Skeletal muscle cell (primary cell): Measurements from ENCODE around the gene DOCK2.

Experiments
- DNase-seq: peaks from one replicate; pipeline ENCODE4 v3.0.0-alpha.2; 2010; ENCODE audit warnings: low read depth
- H3K4me3 ChIP-seq: 2 replicates; pipeline ENCODE4 v1.5.1; 2011; ENCODE audit warnings: low read depth, mild to moderate bottlenecking, control low read depth, low read length, moderate library complexity

The DOCK2 gene

DNA sequence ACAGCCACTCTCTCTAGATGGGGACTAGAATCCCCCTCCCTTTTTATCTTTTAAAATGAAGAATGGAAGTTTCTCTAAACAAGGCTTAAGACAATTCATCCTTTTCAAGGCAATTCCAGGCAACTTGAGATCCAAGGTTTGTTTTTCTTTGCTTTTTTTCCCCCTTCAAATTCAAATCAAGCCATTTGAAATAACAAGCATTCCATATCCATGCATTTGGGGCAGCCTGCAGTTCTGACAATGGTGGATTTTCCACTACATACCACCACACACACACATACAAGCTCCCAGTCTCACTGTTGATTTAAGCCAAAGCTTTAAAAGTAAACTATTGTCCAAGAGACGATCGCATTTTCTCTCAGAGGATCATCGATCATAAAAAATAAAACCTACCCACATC, 342.8 kb downstream of the DOCK2 start:
- peak overlapping the region; percentile 61 for H3K4me3 ChIP-seq

DNA sequence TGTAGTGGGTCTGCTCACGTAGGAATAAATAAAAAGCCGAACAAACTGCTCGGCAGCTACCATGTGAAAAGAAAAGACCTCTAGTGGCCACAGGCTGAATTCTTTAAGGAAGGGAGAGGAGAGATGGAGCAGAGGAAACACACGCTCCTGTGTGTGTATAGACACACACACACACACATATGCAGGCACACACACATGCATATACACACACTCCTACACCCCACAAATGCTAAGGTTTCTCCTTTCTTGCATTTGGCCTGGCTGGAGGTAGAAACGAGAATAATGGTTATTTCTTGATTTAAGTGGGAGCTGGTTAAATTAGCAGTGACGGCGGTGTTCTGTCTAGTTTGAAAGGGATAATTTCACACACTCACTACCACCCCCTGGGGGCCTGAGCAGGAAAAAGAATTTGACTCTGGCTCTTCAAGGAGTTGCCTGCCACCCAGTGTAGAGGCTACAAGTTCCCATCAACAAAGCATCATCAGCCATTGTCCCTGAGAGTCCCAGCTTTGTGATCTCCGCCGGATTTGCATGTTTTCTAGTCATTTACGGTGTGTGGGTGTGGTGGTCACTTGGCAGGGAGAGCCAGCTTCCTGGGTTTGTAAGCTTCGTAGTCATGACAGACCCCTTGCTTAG, 343.5 kb downstream of the DOCK2 start, which contains the start of gene INSYN2B:
TSS of gene INSYN2B (minus strand) at position 78 of the 636 bp plus-strand sequence. CDS start 96,597 bp downstream, outside the sequence.
- DNase-seq: peak; percentile 56
- H3K4me3 ChIP-seq: peak within 1 kb of the TSS; percentile 61

More for the DNA sequence above, 342.8 kb downstream of the DOCK2 start:
- DNase-seq: no peak

DNA sequence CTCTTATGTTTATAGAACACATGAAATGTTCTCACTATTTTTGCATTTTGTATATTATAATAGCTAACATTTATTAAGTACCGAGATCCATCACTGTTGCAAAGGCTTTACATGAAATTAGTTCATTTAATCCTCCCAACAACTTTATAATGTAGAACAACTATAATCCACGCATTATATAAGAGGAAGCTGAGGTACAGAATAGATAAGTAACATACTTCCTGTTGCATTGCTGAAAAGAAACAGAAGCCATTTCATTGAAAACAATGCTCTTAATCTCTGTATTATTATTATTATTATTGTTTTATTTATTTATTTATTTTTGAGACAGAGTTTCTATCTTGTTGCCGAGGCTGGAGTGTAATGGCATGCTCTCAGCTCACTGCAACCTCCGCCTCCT, 351.1 kb downstream of the DOCK2 start:
- no peak for DNase-seq

DNA sequence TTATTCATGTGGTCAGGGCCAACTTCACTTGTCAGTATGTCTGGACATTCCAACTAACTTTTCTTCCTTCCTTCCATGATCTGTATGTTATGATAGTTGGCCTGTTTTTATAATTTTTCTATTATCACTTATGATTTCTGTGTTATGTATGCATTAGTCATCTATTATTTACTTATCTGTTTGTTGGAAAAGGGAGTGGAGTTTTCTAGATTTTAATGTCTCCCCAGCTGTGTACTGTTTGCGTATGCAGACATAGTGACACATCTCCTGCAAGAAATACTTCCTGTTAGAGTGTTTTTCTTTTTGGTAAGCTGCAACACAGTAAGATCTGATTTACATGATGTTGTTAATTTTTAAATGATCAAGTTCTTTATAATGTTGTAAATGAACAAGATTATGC, 351.9 kb downstream of the DOCK2 start:
- no peak overlapping the region for H3K4me3 ChIP-seq
- DNase-seq: no peak

More for the DNA sequence above, 351.1 kb downstream of the DOCK2 start:
- H3K4me3 ChIP-seq: no peak overlapping the region

DNA sequence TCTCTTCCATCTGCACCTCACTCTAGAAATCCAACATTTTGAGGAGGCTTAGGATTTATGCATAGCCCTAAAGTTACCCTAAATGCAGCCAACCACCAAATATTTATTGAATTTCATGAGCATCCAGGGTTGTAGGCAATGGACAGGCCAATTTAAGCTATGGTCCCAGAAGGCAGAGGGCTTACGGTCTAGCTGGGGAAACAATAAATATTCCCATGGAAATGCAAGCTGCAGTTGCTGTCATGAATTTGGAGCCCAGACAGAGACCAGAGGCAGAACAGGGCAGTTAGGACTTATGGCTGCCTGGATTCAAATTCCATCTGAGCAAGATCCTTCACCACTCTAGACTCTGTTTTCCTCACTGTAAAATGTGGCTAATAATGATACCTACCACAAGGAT, 352.3 kb downstream of the DOCK2 start:
- DNase-seq: no peak
- H3K4me3 ChIP-seq: no peak overlapping the region

DNA sequence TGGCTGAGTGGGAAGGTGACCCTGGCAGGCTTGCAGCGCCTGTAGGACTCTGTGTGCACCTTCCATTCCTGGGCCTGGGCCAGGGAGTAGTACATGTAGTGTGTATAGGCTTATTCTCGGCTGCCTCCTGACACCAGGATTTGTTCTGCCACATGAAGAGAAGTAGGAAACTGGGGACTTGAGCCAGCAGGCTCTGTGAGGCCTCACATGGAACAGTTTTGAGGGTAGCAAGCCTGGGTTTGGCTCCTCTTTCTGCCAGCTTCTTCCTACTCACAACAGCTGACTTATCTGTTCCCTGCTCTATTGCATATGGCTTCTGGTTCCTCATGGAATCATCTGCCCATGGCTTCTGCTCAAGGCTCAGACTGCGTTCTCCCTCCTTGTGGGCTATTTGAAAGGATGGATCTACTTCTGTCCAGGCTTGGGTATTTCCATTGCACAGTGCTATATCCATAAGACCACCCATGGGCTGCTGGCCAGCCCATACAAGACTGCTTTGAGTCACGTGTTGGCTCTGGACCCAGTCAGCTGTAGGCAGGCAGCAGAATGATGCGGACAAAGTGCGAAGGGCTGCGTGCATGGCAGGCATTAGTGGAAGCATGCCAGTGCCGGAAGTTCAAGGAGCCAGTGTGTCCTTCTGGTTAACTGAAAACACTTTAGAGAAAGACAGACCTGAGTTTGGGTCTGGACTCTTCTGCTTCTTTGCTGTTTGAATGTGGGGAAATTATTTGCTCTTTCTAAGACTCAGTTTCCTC, 354.2 kb downstream of the DOCK2 start:
- H3K4me3 ChIP-seq: no peak overlapping the region
- no peak for DNase-seq

DNA sequence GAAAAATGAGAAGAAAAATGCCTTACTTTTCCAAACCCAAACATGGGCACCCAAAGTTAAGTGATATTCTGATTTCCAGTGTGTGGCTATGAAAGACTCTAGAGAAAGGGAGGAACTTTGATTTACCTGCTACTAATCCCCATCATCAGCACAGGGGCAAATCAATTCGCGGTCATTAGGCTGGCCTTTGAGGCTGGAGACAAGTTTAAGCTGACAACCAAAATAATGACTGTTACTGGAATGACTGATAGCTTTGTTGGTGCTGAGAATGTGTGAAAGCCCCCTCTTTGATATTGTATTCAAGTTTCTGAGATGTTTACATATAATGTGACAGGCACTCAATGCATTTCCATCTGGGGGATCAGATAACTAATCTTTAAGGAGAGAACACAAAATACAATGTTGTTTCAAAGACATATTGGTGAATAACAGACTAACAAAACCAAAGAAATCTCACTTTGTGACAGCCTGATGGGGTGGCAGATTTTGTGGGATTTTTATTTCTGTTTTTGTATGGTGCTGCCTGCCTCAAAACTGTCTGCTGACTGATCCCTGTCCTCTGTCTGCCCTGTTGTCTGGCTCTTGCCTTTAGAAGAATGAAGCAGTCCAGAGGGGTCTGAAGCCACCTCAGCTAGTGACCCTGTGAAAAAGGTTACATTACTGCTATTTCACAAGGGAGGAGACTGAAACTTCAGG, 355.9 kb downstream of the DOCK2 start:
- no peak for DNase-seq
- H3K4me3 ChIP-seq: no peak overlapping the region

DNA sequence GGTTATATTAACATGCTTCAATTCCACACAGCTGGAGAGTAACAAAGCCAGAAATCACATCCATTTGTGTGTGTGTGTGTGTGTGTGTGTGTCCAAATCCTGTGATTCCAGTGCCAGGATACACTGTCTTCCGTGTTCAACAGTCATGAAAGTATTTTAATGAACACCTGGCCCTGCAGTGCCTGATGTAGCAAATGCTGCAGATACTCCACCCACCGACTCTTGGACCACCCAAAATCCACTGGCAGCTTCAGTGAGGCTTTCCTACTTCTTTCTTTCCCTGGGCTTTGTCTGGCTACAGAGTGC, 356.4 kb downstream of the DOCK2 start:
- DNase-seq: no peak
- H3K4me3 ChIP-seq: no peak overlapping the region

DNA sequence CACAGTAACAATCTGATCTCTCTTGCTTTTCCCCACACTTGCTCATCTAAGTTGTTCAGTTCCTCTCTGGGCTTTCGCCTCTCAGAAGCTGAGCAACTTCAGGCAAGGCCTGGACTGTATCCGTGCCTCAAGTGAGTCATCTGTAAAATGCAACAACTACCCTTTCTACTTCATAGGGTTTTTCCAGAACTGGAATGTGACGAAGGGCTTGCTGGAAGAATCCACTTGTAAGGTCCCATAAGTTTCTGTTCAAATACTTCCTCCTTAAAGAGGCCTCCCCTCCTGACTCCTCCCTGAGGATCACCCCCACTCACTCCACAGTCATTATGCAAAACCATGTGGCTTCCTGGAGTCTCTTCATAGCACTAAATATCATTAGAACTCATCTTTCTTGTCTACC, 360.7 kb downstream of the DOCK2 start:
- no peak for DNase-seq
- H3K4me3 ChIP-seq: no peak overlapping the region

DNA sequence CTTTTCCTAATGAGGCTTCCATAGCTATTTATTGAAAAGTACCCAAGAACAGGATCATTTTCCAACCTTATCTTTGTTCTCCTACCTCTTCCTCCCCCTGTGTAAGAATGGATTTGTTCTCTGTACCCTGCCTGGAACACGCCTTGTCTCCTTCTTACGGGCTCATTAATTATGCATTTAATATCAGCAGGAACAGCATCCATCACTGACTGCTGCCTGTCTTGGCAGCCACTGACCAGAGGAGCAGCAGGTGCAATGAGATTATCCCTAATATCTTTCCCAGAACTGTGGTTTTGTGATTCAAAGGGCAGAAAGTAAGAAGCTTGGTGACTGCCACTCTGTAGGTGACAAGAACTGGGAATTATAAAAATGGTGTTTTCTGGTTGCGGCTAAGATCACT, 362.5 kb downstream of the DOCK2 start:
- no peak for DNase-seq
- H3K4me3 ChIP-seq: no peak overlapping the region

DNA sequence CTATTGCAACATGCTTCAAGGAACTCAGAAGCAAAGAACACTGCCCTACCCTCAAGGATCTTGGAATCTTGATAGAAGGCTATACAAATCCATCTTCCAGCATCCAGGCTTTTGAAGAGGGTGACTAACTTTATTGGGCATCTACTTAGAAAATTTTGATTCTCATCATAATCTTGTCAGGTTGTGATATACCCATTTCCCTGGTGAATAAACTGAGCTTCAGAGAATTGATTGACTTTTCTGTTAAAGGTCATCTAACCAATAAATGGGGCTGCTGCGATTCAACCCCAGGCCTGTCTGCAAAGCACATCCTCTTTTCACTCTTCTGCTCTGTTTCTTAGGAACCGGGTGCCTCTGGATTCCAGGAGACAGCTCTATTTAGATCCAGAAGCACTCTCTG, 363.1 kb downstream of the DOCK2 start:
- no peak for DNase-seq
- H3K4me3 ChIP-seq: no peak overlapping the region

DNA sequence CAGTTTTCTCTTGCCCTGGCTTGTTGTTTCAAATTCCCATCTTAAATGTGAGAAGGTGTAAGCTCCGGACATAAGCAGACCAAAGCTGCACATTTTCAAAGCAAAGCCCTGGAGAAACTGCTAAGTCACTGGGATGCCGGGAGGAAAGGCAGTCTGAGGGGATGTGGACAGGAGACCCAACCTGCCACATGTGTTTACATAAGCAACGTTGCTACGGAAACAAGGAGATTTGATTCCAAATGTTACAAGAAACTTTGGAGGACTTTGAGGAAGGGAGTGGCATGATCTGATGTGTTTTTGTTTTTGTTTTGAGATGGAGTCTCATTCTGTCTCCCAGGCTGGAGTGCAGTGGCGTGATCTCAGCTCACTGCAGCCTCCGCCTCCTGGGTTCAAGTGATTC, 368.9 kb downstream of the DOCK2 start:
- no peak for DNase-seq
- H3K4me3 ChIP-seq: no peak overlapping the region

DNA sequence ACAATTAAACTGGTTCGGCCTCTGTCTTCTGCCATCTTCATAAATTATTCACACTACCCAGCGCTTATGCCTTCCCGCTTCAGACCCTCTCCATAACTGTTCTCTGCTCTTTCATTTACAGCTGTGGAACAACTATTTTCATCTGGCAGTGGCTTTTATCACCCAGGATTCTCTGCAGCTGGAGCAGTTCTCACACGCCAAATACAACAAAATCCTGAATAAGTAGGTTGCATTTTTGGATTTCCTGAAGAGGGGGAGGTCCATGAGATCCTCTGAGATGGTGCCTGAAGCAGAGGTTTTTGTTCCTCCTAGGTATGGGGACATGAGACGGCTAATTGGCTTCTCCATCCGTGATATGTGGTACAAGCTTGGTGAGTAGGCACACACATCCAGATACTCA, 371.3 kb downstream of the DOCK2 start:
- no peak for DNase-seq

DNA sequence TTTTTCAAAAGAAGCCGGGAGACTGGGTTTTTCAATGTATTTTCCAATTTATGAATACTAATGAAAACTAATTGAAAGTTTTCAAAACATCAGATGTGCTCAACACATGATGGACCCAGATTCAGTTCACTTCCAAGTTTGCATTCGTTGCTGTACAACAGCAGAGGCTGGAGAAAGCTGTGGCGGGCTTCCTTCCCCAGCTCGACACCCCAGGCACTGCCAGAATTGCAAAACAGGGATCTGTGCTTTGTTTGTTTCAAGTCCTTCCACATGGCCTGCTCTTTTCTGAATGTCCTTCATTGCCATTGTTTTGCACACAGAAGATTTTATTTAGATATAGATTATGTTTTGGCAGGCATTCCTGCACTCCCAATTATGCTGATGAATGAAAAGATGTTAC, 373.5 kb downstream of the DOCK2 start:
- DNase-seq: no peak

More for the DNA sequence above, 371.3 kb downstream of the DOCK2 start:
- H3K4me3 ChIP-seq: no peak overlapping the region

DNA sequence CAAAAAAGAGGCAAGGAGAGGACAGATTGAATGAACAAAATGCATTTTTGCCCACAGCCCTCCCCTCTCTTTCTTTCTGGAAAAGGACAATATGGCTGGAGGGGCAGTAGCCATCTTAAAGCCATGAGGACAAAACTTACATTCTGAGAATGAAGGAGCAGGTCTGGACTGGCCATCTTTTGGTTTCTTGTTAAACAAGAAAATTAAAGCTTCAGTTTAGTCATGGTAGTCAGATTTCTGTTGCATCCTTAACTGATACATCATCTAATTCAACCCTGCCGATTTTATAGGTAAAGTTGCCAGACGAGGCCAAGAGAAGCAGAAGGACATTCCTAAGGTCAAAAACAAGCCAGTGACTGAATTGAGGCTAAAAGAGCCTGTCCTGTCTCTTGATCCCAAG, 374.7 kb downstream of the DOCK2 start:
- no peak for DNase-seq
- H3K4me3 ChIP-seq: no peak overlapping the region

More for the DNA sequence above, 373.5 kb downstream of the DOCK2 start:
- no peak overlapping the region for H3K4me3 ChIP-seq

DNA sequence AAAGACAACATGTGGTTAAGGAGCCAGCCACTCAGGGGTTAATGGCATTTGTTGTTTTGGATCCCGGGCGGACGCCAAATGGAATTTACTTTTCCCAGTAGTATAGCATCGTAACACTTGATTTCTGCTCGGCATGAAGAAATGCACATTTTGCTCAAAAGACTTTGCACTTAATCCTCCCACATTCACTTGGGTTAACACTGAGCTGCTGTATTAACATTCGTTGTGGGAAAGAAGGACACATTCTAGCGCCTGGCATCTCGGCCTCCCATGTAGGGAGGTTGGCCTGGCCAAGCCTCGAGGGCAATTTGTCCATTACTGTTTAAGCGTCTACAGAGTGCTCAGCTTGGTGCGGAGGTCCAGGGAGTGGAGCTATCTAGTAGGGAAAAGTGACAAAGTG, 375.5 kb downstream of the DOCK2 start:
- no peak for DNase-seq
- no peak overlapping the region for H3K4me3 ChIP-seq

DNA sequence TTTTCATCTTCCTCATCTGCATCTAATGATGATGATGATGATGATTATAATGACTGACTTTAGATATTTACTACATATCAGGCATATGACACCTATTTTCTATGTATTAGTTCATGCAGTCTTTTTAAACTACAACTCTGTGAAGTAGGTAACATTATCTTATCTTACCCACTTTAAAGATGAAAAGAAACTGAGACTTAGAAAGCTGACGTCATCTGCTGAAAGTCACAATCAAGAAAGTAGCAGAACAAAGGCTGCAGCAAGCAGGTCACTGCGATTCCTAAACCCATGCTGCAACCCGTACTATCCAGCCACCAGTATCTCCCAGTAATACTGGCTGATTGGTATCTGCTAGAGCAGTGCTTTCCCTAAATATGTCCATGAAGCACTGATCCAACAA, 383.3 kb downstream of the DOCK2 start:
- no peak for DNase-seq
- no peak overlapping the region for H3K4me3 ChIP-seq

DNA sequence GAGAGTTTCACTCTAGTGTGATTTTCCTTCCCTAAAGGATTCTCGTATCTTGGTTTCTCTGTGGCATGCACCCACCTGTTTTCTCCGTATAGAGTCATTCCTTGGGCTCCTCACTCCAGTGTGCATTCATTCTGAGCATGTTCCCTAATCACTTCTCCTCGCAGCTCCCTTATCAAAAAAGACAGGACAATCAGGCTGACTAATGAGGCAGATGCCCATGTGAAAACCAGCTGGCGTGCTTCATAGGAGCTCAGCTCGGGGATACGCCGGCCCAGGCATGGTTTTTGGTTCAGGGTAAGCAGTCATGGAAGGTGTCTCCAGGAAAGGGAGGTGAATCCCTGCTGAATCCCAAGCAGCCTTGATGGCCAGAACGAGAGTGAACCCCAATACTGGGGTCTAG, 384.4 kb downstream of the DOCK2 start:
- H3K4me3 ChIP-seq: no peak overlapping the region
- DNase-seq: no peak

DNA sequence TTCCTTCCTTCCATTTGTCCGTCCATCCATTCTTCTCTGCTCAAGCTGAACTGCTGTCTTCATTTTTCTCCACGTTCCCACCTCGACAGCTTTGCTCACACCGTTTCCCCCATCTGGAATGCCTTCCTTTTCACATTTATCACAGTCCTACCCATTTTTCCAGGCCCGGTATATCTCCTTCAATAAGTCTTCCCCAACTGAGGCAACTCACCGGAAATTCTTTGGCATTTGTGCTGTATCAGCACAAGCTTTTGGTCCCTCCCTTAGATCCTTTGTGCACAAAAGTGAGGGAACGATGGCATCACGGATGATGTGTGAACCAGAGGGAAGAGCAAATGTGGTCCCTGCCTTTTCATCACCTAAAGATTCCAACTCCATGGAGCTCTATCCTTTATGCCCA, 388.8 kb downstream of the DOCK2 start:
- no peak for DNase-seq
- no peak overlapping the region for H3K4me3 ChIP-seq

DNA sequence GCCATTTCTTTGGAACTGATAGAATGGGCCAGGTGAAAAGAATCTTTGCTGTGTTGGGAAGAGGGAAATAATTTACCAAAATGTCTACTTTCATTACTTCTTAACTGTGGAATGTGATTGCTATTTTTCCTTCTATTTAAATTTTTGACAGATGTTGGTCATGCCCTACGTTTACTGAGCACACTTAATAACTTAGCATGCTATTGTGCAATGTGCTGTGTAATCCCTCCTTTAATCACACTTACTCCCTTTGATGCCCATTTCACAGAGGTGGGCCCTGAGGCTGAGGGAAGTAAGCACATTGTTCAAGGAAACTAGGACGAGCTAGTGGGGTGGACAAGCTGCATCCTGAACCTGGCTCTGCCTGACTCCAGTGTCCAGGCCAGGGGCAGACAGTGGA, 391.0 kb downstream of the DOCK2 start:
- DNase-seq: no peak
- H3K4me3 ChIP-seq: no peak overlapping the region

DNA sequence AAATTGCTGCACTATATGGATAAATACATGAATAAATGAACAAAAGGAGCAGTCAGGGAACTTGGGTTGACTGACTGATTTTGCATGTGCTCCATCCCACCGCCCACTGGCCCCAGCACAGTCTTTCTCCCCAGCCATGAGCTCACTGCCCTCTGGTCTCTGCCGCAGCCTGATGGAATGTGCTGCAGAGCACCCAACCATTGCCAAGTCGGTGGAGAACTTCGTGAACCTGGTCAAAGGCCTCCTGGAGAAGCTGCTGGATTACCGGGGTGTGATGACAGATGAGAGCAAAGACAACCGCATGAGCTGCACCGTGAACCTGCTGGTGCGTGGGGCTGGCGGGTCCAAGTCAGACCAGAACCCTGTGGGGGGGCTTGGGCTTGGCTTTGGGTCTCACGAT, 397.2 kb downstream of the DOCK2 start:
- no peak overlapping the region for H3K4me3 ChIP-seq
- no peak for DNase-seq
